ENCODE results near the gene USP38.
"Not testable (repeated sequence)": the region's sequence is repeated elsewhere in the genome, so short reads cannot be mapped to it uniquely, and the experiment has no call there.

- TF ChIP-seq EZH2 (IDR thresholded peaks at IDR 0.05; ENCODE audit: borderline replicate concordance, low read depth, low read length, poor library complexity, severe bottlenecking): not testable (repeated sequence)
- TF ChIP-seq, protein P1, sequence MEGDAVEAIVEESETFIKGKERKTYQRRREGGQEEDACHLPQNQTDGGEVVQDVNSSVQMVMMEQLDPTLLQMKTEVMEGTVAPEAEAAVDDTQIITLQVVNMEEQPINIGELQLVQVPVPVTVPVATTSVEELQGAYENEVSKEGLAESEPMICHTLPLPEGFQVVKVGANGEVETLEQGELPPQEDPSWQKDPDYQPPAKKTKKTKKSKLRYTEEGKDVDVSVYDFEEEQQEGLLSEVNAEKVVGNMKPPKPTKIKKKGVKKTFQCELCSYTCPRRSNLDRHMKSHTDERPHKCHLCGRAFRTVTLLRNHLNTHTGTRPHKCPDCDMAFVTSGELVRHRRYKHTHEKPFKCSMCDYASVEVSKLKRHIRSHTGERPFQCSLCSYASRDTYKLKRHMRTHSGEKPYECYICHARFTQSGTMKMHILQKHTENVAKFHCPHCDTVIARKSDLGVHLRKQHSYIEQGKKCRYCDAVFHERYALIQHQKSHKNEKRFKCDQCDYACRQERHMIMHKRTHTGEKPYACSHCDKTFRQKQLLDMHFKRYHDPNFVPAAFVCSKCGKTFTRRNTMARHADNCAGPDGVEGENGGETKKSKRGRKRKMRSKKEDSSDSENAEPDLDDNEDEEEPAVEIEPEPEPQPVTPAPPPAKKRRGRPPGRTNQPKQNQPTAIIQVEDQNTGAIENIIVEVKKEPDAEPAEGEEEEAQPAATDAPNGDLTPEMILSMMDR (conservative IDR thresholded peaks at IDR 0.05; ENCODE audit: low read depth, low read length): not testable (repeated sequence)
These were observed 18.0 kb upstream of the USP38 start for GRCh38 chr4:143166722-143167121.
